Liver (tissue), 3 donors: Measurements from ENCODE around the gene MUC2.

Source experiments
- EGR1 ChIP-seq, 2 donors: IDR thresholded peaks; 2 replicates each; pipeline ENCODE4 v1.6.1; 2016 to 2018; ENCODE audit warnings: antibody characterized with exemption in 2 of 2, low read depth in 2 of 2
- HNF4A ChIP-seq, 2 donors: conservative IDR thresholded peaks; 2 replicates each; pipeline ENCODE4 v1.6.1; 2016; ENCODE audit warnings: antibody characterized with exemption in 2 of 2, mild to moderate bottlenecking in 2 of 2
- HNF4G ChIP-seq: IDR thresholded peaks from 2 replicates; pipeline ENCODE4 v1.6.1; 2016; ENCODE audit warnings: antibody characterized with exemption
- JUND ChIP-seq, 2 donors: IDR thresholded peaks; 2 replicates each; pipeline ENCODE4 v1.6.1; 2016; ENCODE audit warnings: antibody characterized with exemption in 2 of 2
- RAD21 ChIP-seq, 2 donors: IDR thresholded peaks; 2 replicates each; pipeline ENCODE4 v1.6.1; 2016; ENCODE audit warnings: antibody characterized with exemption in 2 of 2, mild to moderate bottlenecking in 2 of 2
- SP1 ChIP-seq: IDR thresholded peaks from 2 replicates; pipeline ENCODE4 v1.6.1; 2018; ENCODE audit warnings: antibody characterized with exemption, mild to moderate bottlenecking
- TAF1 ChIP-seq: conservative IDR thresholded peaks from 2 replicates; pipeline ENCODE4 v1.6.1; 2016; ENCODE audit warnings: antibody characterized with exemption, mild to moderate bottlenecking
- YY1 ChIP-seq: IDR thresholded peaks from 2 replicates; pipeline ENCODE4 v1.6.1; 2016; ENCODE audit warnings: antibody characterized with exemption, mild to moderate bottlenecking
- TF ChIP-seq, protein P1 (sequence below): fragments of 150-350 bp; IDR thresholded peaks from 2 replicates; pipeline ENCODE4 v1.5.1; 2017; ENCODE audit warnings: improper control_type of control experiment, low read depth, low read length; ENCODE audit not compliant: missing input control
- TF ChIP-seq, protein P2 (sequence below): IDR thresholded peaks from 2 replicates; pipeline ENCODE4 v1.6.1; 2016; ENCODE audit warnings: antibody characterized with exemption
- TF ChIP-seq, protein P3 (sequence below): IDR thresholded peaks from 2 replicates; pipeline ENCODE4 v1.6.1; 2016; ENCODE audit warnings: antibody characterized with exemption
- donor health status: healthy.
- donor health status: healthy.

DNA sequence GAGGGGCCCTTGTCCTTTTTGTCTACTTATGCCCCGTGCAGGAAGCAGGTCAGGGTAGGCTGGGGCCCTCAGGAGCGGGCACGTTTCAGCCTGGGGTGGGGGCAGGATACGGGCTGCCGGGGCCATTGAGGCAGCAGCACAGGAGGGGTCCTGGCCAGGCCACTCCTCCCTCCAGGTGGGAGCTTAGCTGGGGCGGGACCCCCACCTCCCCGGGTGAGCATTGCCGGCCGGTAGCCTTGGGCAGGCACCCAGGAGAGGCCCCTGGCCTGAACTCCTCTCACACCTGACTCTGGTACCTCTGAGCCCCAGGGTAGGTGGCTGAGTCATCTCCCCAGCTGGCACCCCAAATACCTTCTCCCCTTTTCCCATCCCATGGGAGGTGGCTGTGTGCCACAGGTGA is 33.2 kb upstream of the MUC2 start:
- TF ChIP-seq, protein P1, sequence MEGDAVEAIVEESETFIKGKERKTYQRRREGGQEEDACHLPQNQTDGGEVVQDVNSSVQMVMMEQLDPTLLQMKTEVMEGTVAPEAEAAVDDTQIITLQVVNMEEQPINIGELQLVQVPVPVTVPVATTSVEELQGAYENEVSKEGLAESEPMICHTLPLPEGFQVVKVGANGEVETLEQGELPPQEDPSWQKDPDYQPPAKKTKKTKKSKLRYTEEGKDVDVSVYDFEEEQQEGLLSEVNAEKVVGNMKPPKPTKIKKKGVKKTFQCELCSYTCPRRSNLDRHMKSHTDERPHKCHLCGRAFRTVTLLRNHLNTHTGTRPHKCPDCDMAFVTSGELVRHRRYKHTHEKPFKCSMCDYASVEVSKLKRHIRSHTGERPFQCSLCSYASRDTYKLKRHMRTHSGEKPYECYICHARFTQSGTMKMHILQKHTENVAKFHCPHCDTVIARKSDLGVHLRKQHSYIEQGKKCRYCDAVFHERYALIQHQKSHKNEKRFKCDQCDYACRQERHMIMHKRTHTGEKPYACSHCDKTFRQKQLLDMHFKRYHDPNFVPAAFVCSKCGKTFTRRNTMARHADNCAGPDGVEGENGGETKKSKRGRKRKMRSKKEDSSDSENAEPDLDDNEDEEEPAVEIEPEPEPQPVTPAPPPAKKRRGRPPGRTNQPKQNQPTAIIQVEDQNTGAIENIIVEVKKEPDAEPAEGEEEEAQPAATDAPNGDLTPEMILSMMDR = no peak
- TF ChIP-seq EGR1 (IDR thresholded peaks at IDR 0.05; ENCODE audit: low read depth in 2 of 2) (no peak), HNF4G (no peak), JUND (IDR thresholded peaks at IDR 0.05) (no peak), RAD21 (IDR thresholded peaks at IDR 0.05) (no peak), TAF1 (no peak), HNF4A (conservative IDR thresholded peaks at IDR 0.05) (no peak), YY1 (no peak), SP1 (no peak)
- TF ChIP-seq, protein P2, sequence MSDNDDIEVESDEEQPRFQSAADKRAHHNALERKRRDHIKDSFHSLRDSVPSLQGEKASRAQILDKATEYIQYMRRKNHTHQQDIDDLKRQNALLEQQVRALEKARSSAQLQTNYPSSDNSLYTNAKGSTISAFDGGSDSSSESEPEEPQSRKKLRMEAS = no peak
- TF ChIP-seq, protein P3, sequence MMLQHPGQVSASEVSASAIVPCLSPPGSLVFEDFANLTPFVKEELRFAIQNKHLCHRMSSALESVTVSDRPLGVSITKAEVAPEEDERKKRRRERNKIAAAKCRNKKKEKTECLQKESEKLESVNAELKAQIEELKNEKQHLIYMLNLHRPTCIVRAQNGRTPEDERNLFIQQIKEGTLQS = no peak
